ENCODE data around the gene PLD2.
"Not testable (repeated sequence)": the region's sequence is repeated elsewhere in the genome, so short reads cannot be mapped to it uniquely, and the experiment has no call there.

DNA sequence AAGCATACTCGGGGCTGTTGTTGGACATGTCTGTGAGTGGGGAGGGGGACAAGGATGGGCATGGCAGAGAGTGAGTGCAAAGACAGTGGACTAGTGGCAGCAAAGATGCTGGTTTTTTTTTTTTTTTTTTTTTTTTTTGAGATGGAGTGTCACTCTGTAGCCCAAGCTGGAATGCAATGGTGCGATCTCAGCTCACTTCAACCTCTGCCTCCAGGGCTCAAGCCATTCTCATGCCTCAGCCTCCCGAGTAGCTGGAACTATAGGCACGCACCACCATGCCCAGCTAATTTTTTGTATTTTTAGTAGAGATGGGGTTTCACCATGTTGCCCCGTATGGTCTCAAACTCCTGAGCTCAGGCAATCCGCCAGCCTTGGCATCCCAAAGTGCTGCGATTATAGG is 50.4 kb downstream of the PLD2 start:
- TF ChIP-seq POLR2A (IDR thresholded peaks at IDR 0.05), result not testable (repeated sequence)
- TF ChIP-seq, protein P1, sequence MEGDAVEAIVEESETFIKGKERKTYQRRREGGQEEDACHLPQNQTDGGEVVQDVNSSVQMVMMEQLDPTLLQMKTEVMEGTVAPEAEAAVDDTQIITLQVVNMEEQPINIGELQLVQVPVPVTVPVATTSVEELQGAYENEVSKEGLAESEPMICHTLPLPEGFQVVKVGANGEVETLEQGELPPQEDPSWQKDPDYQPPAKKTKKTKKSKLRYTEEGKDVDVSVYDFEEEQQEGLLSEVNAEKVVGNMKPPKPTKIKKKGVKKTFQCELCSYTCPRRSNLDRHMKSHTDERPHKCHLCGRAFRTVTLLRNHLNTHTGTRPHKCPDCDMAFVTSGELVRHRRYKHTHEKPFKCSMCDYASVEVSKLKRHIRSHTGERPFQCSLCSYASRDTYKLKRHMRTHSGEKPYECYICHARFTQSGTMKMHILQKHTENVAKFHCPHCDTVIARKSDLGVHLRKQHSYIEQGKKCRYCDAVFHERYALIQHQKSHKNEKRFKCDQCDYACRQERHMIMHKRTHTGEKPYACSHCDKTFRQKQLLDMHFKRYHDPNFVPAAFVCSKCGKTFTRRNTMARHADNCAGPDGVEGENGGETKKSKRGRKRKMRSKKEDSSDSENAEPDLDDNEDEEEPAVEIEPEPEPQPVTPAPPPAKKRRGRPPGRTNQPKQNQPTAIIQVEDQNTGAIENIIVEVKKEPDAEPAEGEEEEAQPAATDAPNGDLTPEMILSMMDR (IDR thresholded peaks at IDR 0.05), result not testable (repeated sequence)

Measured in body of pancreas (tissue), 4 donors.